ENCODE data around the gene DIS3L2.
"Not testable (repeated sequence)": the region's sequence is repeated elsewhere in the genome, so short reads cannot be mapped to it uniquely, and the experiment has no call there.

Gene DIS3L2

GRCh38 chr2:232009639-232010274 is 48.2 kb downstream of the DIS3L2 start:
- DNase-seq (ENCODE audit: low read depth), result no peak

- DNase-seq (ENCODE audit: low read depth), result peak; percentile 81
Measured at GRCh38 chr2:232013701-232014353, 52.3 kb downstream of the DIS3L2 start.

GRCh38 chr2:232014681-232015080 is 53.2 kb downstream of the DIS3L2 start:
- no peak for DNase-seq (ENCODE audit: low read depth)

GRCh38 chr2:232018181-232018580 is 56.7 kb downstream of the DIS3L2 start:
- no peak for DNase-seq (ENCODE audit: low read depth)

GRCh38 chr2:232022718-232023117 is 61.2 kb downstream of the DIS3L2 start:
- no peak for DNase-seq (ENCODE audit: low read depth)

GRCh38 chr2:232023426-232023825 is 61.9 kb downstream of the DIS3L2 start:
- no peak for DNase-seq (ENCODE audit: low read depth)

- no peak for DNase-seq (ENCODE audit: low read depth)
Measured at GRCh38 chr2:232024457-232024856, 62.9 kb downstream of the DIS3L2 start.

GRCh38 chr2:232026910-232027309 is 65.4 kb downstream of the DIS3L2 start:
- DNase-seq (ENCODE audit: low read depth), result no peak

GRCh38 chr2:232027530-232027929 is 66.0 kb downstream of the DIS3L2 start:
- no peak for DNase-seq (ENCODE audit: low read depth)

GRCh38 chr2:232028071-232028470 is 66.6 kb downstream of the DIS3L2 start:
- no peak for DNase-seq (ENCODE audit: low read depth)

- no peak for DNase-seq (ENCODE audit: low read depth)
Measured at GRCh38 chr2:232028631-232029030, 67.1 kb downstream of the DIS3L2 start.

- DNase-seq (ENCODE audit: low read depth), result no peak
Measured at GRCh38 chr2:232029346-232029745, 67.8 kb downstream of the DIS3L2 start.

GRCh38 chr2:232030229-232030628 is 68.7 kb downstream of the DIS3L2 start:
- no peak for DNase-seq (ENCODE audit: low read depth)

- not testable (repeated sequence) for DNase-seq (ENCODE audit: low read depth)
Measured at GRCh38 chr2:232035292-232035691, 73.8 kb downstream of the DIS3L2 start.

- not testable (repeated sequence) for DNase-seq (ENCODE audit: low read depth)
Measured at GRCh38 chr2:232036876-232037275, 75.4 kb downstream of the DIS3L2 start.

- DNase-seq (ENCODE audit: low read depth), result no peak
Measured at GRCh38 chr2:232038251-232038880, 76.9 kb downstream of the DIS3L2 start.

GRCh38 chr2:232038881-232039485 is 77.5 kb downstream of the DIS3L2 start:
- DNase-seq (ENCODE audit: low read depth), result no peak

- DNase-seq (ENCODE audit: low read depth), result peak; percentile 8
Measured at GRCh38 chr2:232042911-232043574, 81.5 kb downstream of the DIS3L2 start.

GRCh38 chr2:232043966-232044365 is 82.5 kb downstream of the DIS3L2 start:
- DNase-seq (ENCODE audit: low read depth), result no peak

- DNase-seq (ENCODE audit: low read depth), result no peak
Measured at GRCh38 chr2:232049350-232049749, 87.8 kb downstream of the DIS3L2 start.

GRCh38 chr2:232052591-232052990 is 91.1 kb downstream of the DIS3L2 start:
- DNase-seq (ENCODE audit: low read depth), result no peak

- DNase-seq (ENCODE audit: low read depth), result no peak
Measured at GRCh38 chr2:232053777-232054176, 92.3 kb downstream of the DIS3L2 start.
